Keratinocyte (primary cell): ENCODE data around the gene NXT1. TPM values are rescaled to one million over a fixed set of nuclear protein-coding genes. Genes with fewer than 3 reads are reported as not detected.
A peak's percentile ranks its signal among the peaks of the same experiment; 100 is the strongest.

Source experiments
- DNase-seq: peaks from one replicate; pipeline ENCODE4 v3.0.0-alpha.2; 2011; ENCODE audit warnings: low read depth, missing footprints, low spot score
- FAIRE-seq: peaks from 2 replicates; lab custom pipeline; 2011; peaks lifted over from hg19 to GRCh38; lab: Jason Lieb, UNC
- H2AFZ ChIP-seq: 2 replicates; pipeline ENCODE4 v1.6.0; 2012; ENCODE audit warnings: low read length, control low read depth, inconsistent platforms; ENCODE audit not compliant: control insufficient read depth
- H3K27ac ChIP-seq: 2 replicates; pipeline ENCODE4 v1.5.1; 2011; ENCODE audit warnings: low read length; ENCODE audit not compliant: control insufficient read depth, insufficient read depth
- H3K27me3 ChIP-seq: 3 replicates; pipeline ENCODE4 v1.6.0; 2011; ENCODE audit warnings: low read length; ENCODE audit not compliant: control insufficient read depth, insufficient read depth; ENCODE audit errors: extremely low read depth
- H3K36me3 ChIP-seq, 2 experiments: 2 replicates in 1 of 2; 3 replicates in 1 of 2; pipeline ENCODE4 v1.5.1; 2011; ENCODE audit warnings: low read length in 2 of 2, mild to moderate bottlenecking in 1 of 2; ENCODE audit not compliant: control insufficient read depth in 2 of 2, insufficient read depth in 2 of 2; ENCODE audit errors: extremely low read depth in 1 of 2
- H3K4me1 ChIP-seq: 3 replicates; pipeline ENCODE4 v1.5.1; 2011; ENCODE audit warnings: low read length; ENCODE audit not compliant: control insufficient read depth, insufficient read depth; ENCODE audit errors: extremely low read depth
- H3K4me2 ChIP-seq: 3 replicates; pipeline ENCODE4 v1.6.0; 2011; ENCODE audit warnings: low read depth, low read length; ENCODE audit not compliant: control insufficient read depth, insufficient read depth; ENCODE audit errors: extremely low read depth
- H3K4me3 ChIP-seq, 3 experiments: fragments of 200-600 bp in 1 of 3; sonication (generic) in 1 of 3; 2 replicates in 2 of 3; 3 replicates in 1 of 3; pipeline ENCODE4 v1.5.1; 2011 to 2016; ENCODE audit warnings: low read length in 3 of 3, mild to moderate bottlenecking in 3 of 3, control low read depth in 2 of 3, inconsistent platforms in 1 of 3, low read depth in 1 of 3, mixed read lengths in 1 of 3, mixed run types in 1 of 3, moderate library complexity in 1 of 3; ENCODE audit not compliant: control insufficient read depth in 2 of 3, insufficient read depth in 2 of 3; ENCODE audit errors: extremely low read depth in 1 of 3
- H3K79me2 ChIP-seq: 2 replicates; pipeline ENCODE4 v1.6.0; 2012; ENCODE audit warnings: low read length; ENCODE audit not compliant: control insufficient read depth, insufficient read depth
- H3K9ac ChIP-seq: 3 replicates; pipeline ENCODE4 v1.6.0; 2011; ENCODE audit warnings: low read length; ENCODE audit not compliant: control insufficient read depth, insufficient read depth; ENCODE audit errors: extremely low read depth
- H3K9me1 ChIP-seq: 3 replicates; pipeline ENCODE4 v1.6.0; 2011; ENCODE audit warnings: low read length; ENCODE audit not compliant: control insufficient read depth, insufficient read depth; ENCODE audit errors: extremely low read depth
- H3K9me3 ChIP-seq: 2 replicates; pipeline ENCODE4 v1.5.1; 2012; ENCODE audit warnings: low read depth, low read length; ENCODE audit not compliant: control insufficient read depth
- H4K20me1 ChIP-seq: 3 replicates; pipeline ENCODE4 v1.6.0; 2011; ENCODE audit warnings: low read length; ENCODE audit not compliant: control insufficient read depth, insufficient read depth; ENCODE audit errors: extremely low read depth
- CTCF ChIP-seq, 3 experiments: IDR thresholded peaks in 1 of 3; conservative IDR thresholded peaks in 1 of 3; optimal IDR thresholded peaks in 1 of 3; 2 replicates in 2 of 3; 3 replicates in 1 of 3; pipeline versions ENCODE3 to v1.5.1; 2011; ENCODE audit warnings: low read length in 3 of 3, mild to moderate bottlenecking in 3 of 3, moderate library complexity in 2 of 3, control low read depth in 1 of 3, inconsistent platforms in 1 of 3; ENCODE audit not compliant: insufficient read depth in 2 of 3; ENCODE audit errors: extremely low read depth in 1 of 3
- EZH2 ChIP-seq: IDR thresholded peaks from one replicate; pipeline ENCODE4 v1.6.1; 2012; ENCODE audit warnings: inconsistent platforms, mild to moderate bottlenecking, low read length, moderate library complexity
- dilution Hi-C: fragments of 300-500 bp; cut with MboI; formaldehyde crosslinking; loops from one replicate; pipeline ENCODE4 v1.7.0; 2020; ENCODE audit warnings: low sequenced_read_pairs; ENCODE audit not compliant: extremely low pct_ligation_motif_present
- polyA plus RNA-seq, 5 experiments: library from polyadenylated mRNA; depleted of rRNA in 3 of 5; stranded (reverse) in 3 of 5; stranded (forward) in 1 of 5; unstranded in 1 of 5; fragments of >200 nt; gene quantifications; 1 replicate in 1 of 5; 2 replicates in 3 of 5; 3 replicates in 1 of 5; pipeline versions ENCODE4 v1.2.1 to v1.2.3, GENCODE V29; 2011 to 2012; ENCODE audit warnings: missing spikeins in 2 of 5, low read depth in 1 of 5, low replicate concordance in 1 of 5

NXT1 gene
- polyA plus RNA-seq, 1 donor (not counting 4 experiments of a cell fraction or from before 2014, with no cell fraction given): 25.8 TPM

GRCh38 chr20:23368316-23369071, 17.9 kb downstream of the NXT1 start:
- no peaks in the 10 kb centered on the region for H3K9me1 ChIP-seq
- peaks cover 24 to 51% of the 10 kb centered on the region in 2 experiments for H3K36me3 ChIP-seq
- H3K4me3 ChIP-seq: no peak overlapping the region
- peaks cover 47% of the 10 kb centered on the region for H3K79me2 ChIP-seq
- DNase-seq (no peak), FAIRE-seq (no peak)
- H3K9me3 ChIP-seq: no peaks in the 10 kb centered on the region
- H2AFZ ChIP-seq: no peak overlapping the region
- no peak overlapping the region for H3K4me2 ChIP-seq
- peak overlapping the region; percentile 12 for H3K27ac ChIP-seq
- dilution Hi-C loops: no loop called here
- no peaks in the 10 kb centered on the region for H3K27me3 ChIP-seq
- TF ChIP-seq EZH2: no peak
- TF ChIP-seq CTCF (optimal IDR thresholded peaks at IDR 0.05 in 1 of 3, IDR thresholded peaks at IDR 0.05 in 1 of 3, conservative IDR thresholded peaks at IDR 0.05 in 1 of 3; ENCODE audit: extremely low read depth in 1 of 3, insufficient read depth in 2 of 3, low read length in 3 of 3): no peak
- H3K9ac ChIP-seq: no peak overlapping the region
- H4K20me1 ChIP-seq: peaks cover 6% of the 10 kb centered on the region
- H3K4me1 ChIP-seq: peaks cover 20% of the 10 kb centered on the region

- no peak for FAIRE-seq
- H3K9me1 ChIP-seq: no peaks in the 10 kb centered on the region
- H4K20me1 ChIP-seq: peaks cover 6% of the 10 kb centered on the region
- dilution Hi-C loops: no loop called here
- H3K4me2 ChIP-seq: no peak overlapping the region
- H3K27me3 ChIP-seq: no peaks in the 10 kb centered on the region
- TF ChIP-seq CTCF (optimal IDR thresholded peaks at IDR 0.05 in 1 of 3, IDR thresholded peaks at IDR 0.05 in 1 of 3, conservative IDR thresholded peaks at IDR 0.05 in 1 of 3; ENCODE audit: extremely low read depth in 1 of 3, insufficient read depth in 2 of 3, low read length in 3 of 3) (no peak), EZH2 (no peak)
- no peaks in the 10 kb centered on the region for H3K9me3 ChIP-seq
- no peak for DNase-seq
- H3K27ac ChIP-seq: no peak overlapping the region
- peaks cover 29 to 51% of the 10 kb centered on the region in 2 experiments for H3K36me3 ChIP-seq
- peaks cover 17% of the 10 kb centered on the region for H3K4me1 ChIP-seq
- no peak overlapping the region for H3K4me3 ChIP-seq
- no peak overlapping the region for H3K9ac ChIP-seq
- H2AFZ ChIP-seq: no peak overlapping the region
- H3K79me2 ChIP-seq: peaks cover 39% of the 10 kb centered on the region
These were observed 18.7 kb downstream of the NXT1 start for GRCh38 chr20:23369072-23369823.
